Measurements from ENCODE around the gene FOXF2.

The FOXF2 gene

DNA sequence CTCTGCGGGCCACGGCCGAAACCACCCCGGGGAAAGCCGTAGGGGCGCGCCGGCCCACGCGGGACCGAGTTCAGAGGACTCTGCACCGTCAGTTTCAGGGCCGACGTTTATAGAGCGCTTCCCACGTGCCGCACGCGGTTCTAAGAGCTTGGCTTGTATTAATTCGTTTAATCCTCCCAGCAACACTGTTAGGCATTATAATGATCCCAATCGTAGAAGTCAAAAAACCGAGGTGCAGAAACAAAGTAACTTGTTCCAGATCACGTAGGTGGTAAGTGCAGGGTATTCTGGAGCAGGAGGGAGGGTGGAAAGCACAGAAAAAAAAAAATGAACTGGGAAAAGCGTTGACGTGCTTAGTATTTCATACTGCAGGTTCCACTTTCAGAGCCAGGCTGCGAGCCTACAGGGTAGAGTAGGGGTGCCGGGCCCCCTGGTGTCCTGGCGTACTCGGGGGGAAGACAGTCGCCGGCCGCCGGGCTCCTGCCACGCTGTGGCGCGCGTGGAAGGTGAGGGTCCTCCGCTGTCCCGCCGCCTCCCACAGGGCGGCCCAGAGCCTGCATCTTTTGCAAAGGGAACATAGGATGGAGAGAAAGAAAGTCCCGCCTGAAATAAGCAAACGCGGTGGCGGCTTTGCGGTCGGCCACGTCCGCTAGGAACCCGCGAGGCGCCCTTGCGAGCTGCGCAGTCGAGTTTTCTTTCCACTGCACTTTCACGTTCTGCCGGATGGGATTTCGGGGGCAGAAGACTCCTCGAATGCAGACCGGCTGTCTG is 10.2 kb upstream of the FOXF2 start:
- no peak for DNase-seq

DNA sequence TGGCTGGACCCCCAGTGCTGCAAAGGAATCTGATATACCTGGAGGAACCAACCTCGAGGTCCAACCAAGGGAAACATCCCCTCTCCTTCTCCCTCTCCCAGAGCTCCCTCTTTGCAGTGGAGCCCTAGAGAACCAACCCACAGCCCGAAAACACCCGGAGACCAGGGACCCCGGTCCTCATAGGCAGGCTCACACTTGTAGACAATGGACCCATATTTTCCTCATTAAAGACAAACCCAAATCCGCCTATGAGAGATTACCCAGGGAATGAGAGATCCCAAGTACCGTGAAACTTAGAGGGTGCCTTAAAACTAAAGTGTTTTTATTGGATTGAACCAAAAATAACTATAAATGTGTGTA is 9.6 kb upstream of the FOXF2 start:
- DNase-seq, result no peak

DNA sequence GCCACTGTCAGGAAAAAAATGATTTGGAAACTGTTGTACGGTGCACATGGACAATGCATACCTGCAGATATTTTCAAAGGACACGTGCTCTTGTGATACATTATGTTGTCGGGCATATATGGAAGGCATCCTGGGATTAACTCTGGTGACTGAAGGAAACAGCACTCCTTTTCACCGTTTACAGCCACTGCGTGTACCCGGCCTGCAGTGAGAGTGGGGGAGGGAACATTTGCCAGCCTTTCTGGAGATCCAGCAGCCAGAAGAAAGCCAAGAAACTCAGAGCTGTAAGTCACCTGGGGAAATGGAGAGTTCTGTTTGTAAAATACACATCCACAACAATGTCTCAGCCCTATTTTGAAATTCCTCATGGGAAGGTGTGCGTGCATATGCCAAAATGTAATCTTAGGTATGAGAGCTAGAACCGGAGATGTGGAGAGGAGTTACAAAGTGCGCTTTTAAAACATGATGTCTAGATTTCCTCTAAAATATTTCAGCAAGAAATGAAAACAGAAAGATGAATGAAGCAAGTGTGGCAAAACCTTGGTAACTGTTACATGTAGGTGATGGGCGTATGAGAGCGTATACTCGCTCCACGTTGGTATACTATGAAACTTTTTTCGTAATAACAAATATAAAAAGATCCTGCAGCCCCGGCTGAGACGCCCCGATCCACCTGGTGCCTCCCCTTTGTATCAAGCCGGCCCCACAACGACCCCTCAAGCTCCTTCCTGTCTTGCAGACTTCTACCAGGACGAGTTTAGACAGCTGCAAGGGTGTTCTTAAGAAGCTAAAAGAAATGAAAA is 8.6 kb upstream of the FOXF2 start:
- no peak for DNase-seq

DNA sequence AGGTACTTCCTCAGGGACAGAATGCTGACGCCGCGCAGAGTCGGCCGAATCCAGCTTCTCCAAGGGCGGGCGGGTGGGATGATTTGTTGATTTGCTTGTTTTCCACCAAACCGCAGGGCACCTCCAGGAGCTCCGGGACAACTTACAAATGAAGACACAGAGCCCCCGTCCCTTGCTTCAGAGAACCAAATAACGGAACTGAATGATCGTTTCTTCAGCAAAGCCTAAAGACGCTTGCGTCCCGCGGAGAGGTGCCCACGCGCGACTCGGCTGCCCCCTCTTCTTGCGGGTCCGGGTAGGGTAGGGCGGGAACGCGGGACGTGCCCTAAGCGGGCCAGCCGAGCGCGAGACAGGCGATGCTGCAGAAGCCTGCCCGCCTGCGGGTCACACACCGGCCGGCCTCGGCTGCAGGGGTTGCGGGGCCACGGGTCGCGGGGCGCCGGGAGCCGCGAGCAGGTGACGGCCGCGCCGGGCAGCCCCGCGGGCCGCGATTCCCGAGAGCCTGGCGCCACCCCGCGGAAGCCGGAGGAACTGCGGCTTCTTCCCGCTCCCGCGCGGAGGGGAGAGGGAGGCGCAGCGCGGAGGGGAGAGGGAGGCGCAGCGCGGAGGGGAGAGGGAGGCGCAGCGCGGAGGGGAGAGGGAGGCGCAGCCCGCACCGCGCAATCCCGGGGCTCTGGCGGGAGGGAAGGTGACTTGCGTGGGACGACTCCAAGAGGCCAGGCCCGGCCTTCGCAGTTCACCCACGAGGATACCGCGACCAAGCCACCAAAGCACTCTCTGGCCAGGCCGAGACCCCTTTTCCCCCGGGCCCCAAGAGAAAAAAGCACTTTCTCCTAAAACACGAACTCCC is 7.7 kb upstream of the FOXF2 start:
- peak; percentile 52 for DNase-seq

DNA sequence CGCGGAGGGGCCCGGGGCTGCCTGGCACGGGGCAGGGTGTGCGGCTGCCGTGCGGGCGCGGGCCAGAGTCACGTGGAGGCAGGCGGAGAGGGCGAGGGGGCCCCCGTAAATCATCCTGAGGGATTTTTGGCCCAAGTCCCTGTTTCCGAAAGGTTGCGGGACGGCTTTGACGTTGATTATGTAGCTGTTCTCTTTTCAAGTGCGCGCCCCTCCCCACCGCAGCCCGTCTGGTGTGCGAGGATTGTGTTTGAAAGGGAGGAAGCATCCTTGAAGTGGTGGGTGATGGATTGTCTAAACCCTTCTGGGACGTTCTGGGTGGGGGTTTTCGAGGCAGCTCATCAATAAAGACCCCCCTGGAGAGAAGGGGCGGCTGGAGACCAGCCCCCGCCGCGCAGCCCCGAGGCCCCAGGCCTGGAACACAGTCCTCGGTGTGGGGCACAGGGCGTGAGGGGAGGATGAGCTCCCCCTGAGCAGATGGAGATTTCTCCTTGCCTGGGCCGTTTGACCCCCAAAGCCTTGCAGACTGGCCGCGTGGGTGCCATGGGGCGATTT is 7.0 kb upstream of the FOXF2 start:
- DNase-seq, result no peak

DNA sequence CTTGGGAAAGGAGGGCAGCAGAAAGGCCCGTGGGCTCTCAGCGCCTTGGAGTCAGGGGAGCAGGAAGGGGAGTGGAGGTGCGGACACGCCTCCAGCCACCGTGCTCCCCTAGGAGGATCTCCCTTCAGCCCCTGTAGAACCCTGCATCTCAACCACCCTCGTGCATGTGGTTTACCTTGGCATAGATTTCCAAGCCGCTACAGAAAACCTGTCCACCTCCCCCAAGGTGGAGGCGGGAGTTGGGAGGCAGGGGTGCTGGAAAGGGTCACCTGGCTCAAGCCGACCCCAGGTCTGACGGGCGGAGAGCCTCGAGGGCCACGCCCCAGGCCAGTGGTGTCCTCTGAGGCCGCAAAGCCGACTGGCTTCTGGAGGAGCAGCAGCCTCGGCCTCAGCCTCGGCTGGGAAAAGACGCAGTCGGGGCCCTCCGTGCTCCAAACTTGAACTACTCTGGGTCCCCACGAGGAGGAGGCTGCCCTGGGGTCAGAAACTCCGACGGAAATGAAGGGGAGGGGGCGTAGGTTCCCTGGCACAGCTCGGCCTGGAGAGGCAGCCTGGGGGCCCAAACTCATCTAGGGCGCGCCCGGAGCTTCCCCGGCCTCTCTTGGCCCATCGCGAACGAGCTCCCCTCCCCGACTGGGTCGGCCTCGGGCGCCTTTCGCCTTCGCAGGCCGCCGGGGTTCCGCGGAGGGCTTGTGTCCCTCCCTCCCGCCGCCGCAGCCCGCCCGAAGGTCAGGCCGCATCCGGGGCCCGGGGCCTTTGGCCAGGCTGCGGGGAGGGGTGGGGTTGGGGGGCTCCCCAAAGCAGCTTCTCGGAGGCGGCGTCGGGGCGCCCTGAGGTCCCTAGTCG is 6.3 kb upstream of the FOXF2 start:
- DNase-seq, result no peak

DNA sequence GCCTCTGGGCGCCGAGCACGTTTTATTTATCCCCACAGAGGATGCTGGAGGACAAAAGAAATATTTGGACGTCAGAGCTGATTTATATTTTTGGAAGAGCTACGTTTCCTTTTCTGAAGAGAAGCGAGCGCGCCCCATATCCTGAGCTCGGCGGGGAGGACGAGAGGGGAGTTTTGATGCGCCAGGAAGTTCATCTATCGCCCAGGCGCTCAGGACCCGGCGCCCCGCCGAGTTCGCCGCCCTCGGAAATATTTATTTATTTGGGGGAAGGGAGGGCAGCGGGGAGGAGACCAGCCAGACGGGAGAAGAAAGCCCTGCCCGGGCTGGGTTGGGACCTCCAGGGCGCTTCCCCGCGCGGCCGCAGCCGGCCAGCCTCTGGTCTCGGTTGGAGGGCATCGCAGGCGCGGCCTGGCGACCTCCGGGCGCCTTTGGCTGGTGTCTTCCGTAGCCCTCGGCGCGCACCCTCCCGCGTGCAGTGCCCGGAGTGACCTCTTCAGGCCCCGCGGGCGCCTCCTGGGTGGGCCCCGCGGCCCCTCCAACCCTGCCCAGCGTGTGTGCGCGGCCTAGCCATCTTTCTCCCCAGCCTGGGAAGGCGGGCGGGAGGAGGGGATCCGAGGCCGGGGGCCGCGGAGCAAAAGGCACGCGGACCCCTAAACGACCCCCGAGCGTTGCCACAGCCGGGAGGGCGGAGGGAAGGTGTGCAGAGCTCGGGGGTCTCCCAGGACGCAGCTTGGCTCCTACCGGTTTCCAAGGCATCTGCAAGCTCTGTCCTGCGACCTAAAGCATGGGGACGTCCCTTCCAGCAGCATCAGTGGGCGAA is 5.4 kb upstream of the FOXF2 start:
- no peak for DNase-seq

DNA sequence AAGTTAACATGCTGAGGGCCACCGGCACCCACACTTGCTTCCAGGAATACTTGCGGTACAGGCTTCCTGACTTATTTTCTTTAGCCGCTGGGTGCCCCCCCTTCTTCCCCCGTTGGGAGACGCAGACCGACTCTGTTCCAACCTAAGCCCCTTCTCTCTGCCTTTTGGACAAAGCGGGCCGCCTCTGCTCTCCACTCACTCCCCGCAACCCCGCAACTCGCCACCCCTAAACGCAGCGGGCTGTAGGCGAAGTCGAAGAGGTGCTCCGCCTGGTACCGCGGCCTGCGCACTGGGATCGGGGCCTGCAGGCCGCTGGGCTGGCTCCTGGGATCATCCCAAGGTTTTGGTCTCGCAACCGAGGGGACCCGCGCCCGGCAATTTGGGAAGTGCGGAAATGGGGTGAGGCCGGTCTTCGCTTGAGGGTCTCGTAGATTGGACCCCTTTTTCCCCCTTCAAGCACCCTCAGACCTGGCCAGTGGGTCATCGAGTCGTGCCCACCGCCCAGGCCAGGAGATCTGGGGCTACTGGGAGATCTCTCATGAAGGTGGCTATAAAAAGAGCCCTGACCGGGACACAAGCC is 4.7 kb upstream of the FOXF2 start:
- DNase-seq, result no peak

DNA sequence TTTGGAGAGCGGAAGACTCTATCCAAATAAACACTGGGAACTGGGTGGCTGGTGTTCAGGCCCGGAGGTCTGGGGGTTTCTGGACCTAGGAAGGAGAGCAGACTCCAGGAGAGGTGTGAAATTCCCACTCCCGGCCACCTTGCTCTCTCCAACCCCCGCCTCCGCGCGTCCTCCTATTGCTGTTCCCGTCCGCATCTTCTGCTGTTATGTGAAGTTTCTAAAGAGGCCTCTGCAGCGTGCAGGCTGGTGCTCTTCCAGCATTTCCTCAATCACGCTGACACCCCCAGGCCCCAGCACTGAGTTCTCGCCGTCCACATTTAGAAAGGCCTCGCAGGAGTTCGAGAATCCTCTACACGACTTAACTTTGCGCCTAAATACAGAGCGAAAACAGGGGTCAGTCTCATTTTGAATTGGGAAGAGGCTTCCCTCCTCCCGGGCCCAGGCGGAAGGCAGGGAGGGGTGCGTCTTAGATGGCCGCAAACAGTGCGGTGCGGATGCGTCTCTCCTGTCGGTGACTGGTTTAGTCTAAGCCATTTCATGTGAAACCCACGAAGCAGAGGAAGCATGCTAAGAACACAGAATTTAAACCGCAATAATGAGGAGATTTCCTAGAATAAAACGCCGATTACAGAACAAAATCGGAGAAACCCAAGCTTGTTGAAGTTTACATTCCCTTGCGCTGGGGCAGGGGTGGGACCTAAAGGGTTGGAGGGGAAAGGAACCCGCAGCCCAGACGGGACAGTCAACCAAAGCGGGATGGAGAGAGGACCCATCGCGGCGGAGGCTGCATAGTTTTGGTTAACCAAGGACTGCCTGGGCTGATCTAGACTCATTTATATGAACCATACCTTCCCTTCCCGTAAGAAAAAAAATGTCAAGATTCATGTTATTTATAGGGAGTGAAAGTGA is 4.0 kb upstream of the FOXF2 start:
- DNase-seq, result no peak

DNA sequence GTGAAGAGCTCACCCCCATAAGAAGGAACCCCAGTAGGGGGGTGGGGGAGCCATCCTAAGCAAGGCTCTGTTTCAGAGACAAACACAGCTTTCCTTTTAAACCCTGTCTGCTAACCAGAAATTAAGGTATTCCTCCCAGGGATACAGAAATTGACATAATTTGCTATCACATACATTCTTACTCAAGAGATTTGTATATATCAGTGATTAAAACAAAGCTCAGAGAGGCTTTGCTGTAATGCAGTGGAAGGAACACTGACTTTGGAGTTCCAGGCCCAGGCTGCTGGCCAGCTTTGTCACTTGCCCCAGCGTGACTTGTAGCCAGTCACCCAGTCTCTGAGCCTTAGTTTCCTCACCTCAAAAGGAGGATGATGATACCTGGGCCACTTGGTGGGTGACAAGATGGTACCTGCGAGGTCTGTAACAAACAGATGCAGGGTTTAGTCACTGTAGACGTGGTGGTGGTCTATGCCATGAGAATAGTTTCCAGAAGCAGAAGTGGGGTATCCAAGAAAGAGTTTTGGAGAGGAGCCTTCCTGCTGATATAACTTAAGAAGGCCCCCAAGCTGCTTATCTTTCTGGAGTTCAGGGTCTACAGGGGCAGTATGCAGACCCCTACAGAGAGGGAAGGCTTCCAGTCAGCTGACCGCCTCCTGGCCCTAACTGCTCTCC is 3.2 kb upstream of the FOXF2 start:
- DNase-seq, result no peak

DNA sequence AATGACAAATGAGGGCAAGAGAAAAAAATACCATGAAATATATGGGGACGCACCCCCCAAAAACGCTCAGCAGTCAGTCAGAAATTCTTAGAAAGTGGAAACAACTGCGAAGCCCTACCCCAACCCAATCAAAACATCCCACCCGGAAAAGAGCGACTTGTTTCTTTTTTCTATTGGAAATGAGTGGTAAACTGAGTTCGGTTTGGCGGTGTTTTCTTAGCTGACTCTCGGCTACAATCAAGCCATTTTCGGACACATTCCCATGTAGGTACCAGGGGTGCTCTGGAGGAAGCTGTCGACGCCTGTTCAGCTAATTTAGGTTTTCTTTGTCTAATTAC is 1.9 kb upstream of the FOXF2 start:
- no peak for DNase-seq

DNA sequence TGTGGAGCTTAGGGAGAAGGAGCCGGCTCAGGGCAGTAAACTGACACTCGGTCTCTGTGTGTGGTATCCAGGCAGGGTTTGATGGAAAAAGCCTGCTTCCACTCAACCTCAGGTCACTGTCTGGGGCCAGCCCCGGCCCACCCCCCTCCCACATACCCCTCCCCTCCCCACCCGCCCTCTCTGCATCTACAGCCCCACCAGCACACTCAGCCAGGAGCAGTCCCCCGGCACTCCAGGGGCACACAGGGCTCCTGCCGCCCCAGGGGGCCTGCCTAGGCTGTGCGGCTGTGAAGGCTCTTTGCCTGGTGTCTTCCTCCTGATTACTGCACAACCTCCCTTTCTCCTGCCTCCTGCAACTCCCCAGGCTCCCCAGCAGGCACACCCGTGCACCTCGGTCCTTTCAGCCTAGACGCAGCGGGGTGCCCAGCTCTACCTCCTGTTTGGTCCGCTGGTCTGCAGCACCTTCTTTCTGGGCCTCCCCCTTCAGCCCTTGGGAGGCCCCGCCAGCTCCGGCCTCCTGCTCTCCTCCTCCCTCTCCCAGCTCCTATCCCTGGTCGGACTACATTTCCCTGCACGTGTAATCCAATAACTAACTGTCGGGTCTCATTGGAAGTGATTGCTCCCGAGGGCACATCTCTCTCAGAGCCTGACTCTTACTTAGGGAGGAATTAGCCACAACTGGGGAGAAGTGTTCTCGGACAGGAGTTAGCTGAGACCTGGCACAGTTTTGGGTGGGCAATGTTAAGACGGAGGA is 1.3 kb upstream of the FOXF2 start:
- no peak for DNase-seq

DNA sequence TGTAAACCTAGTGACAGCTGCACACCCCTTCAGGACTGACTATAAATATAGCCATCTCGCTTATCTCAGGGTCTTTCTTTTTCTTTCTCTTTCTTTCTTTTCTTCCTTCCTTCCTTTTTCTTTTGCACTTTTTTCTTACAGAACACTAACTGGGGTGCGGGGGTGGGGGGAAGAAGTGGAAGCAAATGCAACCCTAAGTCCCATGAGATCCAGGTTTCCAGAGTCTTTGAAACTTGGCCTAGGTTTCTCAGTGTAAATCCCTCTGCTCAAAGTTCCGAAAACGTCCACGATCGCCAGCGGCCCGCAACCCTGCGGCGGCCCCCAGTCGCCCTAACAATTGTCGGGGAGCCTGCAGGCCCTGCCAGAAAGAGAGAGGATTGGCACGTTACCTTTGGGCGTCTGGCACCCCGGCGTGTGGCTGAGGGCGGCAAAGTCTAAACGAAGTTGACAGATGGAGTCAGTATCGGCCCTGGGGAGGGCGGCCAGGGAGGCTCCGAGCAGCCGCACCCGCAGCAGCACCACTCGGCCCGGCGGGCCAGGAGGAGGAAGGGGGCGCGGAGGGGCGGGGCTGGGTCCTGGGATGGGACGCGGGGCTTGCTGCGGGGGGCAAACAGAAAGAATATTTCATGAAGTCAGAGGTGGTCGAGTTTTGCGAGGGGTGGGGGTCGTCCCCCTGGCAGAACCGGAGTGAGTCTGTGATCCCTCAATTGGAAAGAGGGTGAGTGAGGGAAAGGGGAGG is 577 bp upstream of the FOXF2 start:
- no peak for DNase-seq

DNA sequence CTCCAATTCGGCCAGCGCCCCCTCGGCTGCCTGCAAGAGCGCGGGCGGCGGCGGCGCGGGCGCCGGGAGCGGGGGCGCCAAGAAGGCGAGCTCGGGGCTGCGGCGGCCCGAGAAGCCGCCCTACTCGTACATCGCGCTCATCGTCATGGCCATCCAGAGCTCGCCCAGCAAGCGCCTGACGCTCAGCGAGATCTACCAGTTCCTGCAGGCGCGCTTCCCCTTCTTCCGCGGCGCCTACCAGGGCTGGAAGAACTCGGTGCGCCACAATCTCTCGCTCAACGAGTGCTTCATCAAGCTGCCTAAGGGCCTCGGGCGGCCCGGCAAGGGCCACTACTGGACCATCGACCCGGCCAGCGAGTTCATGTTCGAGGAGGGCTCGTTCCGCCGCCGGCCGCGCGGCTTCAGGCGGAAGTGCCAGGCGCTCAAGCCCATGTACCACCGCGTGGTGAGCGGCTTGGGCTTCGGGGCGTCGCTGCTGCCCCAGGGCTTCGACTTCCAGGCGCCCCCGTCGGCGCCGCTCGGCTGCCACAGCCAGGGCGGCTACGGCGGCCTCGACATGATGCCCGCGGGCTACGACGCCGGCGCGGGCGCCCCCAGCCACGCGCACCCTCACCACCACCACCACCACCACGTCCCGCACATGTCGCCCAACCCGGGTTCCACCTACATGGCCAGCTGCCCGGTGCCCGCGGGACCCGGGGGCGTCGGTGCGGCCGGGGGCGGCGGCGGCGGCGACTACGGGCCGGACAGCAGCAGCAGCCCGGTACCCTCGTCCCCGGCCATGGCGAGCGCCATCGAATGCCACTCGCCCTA is 963 bp downstream of the FOXF2 start:
- no peak for DNase-seq

DNA sequence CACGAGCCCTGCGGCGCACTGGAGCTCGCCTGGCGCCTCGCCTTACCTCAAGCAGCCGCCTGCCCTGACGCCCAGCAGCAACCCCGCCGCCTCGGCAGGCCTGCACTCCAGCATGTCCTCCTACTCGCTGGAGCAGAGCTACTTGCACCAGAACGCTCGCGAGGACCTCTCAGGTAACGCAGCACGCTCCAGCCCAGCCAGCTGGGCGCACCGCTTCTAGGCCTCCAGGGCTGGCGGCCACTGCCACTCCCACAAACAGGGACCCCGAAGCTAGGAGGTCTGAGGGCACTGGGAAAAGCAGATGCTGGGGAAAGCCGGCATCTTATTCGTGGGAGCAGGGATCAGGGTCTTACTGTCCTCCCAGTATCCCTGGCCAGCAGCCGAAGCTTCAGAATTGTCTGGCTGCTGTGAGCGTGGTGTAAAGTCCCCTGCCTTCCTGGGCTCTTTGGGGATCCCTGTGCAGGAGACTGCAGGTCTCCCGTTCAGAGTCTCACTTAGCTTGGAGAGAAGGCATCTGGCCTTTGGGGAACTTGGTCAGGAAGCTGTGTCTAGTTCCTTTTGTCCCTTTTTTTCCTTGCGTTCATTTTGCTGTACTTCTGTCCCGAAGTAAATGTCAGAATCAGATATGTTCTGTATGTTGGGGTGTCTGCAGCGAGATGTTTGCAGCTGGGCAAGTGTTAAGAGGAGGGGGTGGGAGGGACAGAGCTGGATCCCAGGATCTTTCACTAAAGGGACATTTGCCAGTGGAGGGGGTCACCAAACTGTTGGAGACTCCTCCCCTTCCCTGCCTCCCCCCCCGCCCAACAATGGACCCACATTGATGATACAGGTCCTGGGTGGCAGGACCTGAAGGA is 1.8 kb downstream of the FOXF2 start:
- DNase-seq, result no peak

DNA sequence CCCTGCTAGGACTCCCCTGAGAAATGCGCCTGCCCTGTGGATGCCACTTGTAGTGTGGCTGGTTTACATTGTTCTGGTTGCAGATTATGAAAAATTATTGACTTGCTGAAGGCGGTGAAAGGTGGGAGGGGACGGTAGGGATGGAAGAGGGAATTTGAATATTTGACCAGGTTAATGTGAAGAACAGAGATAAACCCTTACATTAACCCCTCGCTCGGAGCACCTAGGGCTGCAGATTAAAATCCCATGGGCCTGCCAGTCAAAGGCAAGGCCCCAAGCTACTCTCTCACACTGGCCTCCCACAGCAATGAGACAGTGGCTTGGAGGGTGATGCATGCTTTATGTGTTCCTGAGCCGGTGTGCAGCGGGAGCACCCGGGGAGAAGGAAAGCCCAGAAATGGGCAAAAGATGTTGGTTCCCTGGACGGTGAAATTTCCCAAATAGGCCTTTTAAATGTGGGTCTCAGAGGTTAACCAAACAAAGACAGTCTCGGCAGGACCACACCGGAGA is 2.5 kb downstream of the FOXF2 start:
- no peak for DNase-seq
